Duodenal mucosa (tissue), 2 donors: ENCODE results near the gene DOK3.

Experiments used
- H3K27ac ChIP-seq: one replicate; pipeline ENCODE4 v1.7.0; 2013; ENCODE audit warnings: low read depth, low read length
- H3K27me3 ChIP-seq, 2 donors: one replicate each; pipeline ENCODE4 v1.7.0; 2013; ENCODE audit warnings: low read length in 2 of 2, control low read depth in 1 of 2; ENCODE audit not compliant: insufficient read depth in 2 of 2, control insufficient read depth in 1 of 2
- H3K36me3 ChIP-seq, 2 donors: one replicate each; pipeline ENCODE4 v1.7.0; 2013; ENCODE audit warnings: low read length in 2 of 2, control low read depth in 1 of 2; ENCODE audit not compliant: insufficient read depth in 2 of 2, control insufficient read depth in 1 of 2
- H3K4me1 ChIP-seq, 2 donors: one replicate each; pipeline ENCODE4 v1.7.0; 2013; ENCODE audit warnings: low read length in 2 of 2, control low read depth in 1 of 2; ENCODE audit not compliant: insufficient read depth in 2 of 2, control insufficient read depth in 1 of 2
- H3K4me3 ChIP-seq, 2 donors: one replicate each; pipeline ENCODE4 v1.7.0; 2013; ENCODE audit warnings: low read length in 2 of 2, low read depth in 1 of 2
- H3K9ac ChIP-seq, 2 donors: one replicate each; pipeline ENCODE4 v1.7.0; 2013; ENCODE audit warnings: low read length in 2 of 2, low read depth in 1 of 2
- H3K9me3 ChIP-seq, 2 donors: one replicate each; pipeline ENCODE4 v1.7.0; 2013; ENCODE audit warnings: low read length in 2 of 2, control low read depth in 1 of 2; ENCODE audit not compliant: control insufficient read depth in 1 of 2

The DOK3 gene

DNA sequence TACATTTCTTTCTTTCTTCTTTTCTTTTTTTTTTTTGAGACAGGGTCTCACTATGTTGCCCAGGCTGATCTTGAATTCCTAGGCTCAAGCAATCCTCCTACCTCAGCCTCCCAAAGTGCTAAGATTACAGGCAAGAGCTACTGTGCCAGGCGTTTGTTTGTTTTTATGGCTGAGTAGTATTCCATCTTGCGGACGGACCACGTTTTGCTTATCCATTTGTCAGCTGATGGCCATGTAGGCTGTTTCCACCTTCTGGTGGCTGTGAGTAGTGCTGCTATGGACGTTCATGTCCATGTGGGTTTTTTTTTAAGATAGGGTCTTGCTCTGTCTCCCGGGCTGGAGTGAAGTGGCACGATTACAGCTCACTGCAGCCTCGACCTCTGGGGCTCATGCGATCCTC is 2.5 kb downstream of the DOK3 start:
- Histone ChIP-seq H3K27me3 (no peaks in the 10 kb centered on the region), H3K9me3 (no peaks in the 10 kb centered on the region), H3K27ac (no peak overlapping the region), H3K4me3 (no peak overlapping the region), H3K4me1 (peaks cover 0 to 22% of the 10 kb centered on the region in 2 donors), H3K9ac (no peak overlapping the region), H3K36me3 (peaks cover 15 to 21% of the 10 kb centered on the region in 2 donors)

DNA sequence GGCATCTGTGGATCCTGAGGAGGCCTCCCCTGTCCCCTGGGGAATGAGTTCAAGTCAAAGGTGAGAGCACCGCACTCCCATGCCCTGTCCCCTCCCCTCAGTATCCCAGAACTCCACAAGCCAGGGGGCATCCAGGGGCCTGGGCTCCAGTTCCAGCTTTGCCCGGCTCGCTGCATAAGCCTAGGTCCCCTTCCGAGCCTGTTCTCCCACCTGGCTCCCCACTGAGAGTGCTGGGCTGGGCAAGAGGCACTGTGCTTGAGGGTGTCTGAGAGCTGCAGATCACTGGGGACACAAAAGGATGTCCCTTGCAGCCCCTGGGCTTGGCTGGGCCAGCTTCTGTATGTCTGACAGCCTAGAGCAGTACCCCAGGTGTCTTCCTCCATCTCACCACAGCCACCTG is 4.6 kb downstream of the DOK3 start:
- H3K9ac ChIP-seq, result no peak overlapping the region
- H3K27ac ChIP-seq, result no peak overlapping the region
- peaks cover 0 to 21% of the 10 kb centered on the region in 2 donors for H3K4me1 ChIP-seq
- no peaks in the 10 kb centered on the region for H3K9me3 ChIP-seq
- no peaks in the 10 kb centered on the region for H3K27me3 ChIP-seq
- peaks cover 0 to 3% of the 10 kb centered on the region in 2 donors for H3K36me3 ChIP-seq
- no peak overlapping the region for H3K4me3 ChIP-seq

DNA sequence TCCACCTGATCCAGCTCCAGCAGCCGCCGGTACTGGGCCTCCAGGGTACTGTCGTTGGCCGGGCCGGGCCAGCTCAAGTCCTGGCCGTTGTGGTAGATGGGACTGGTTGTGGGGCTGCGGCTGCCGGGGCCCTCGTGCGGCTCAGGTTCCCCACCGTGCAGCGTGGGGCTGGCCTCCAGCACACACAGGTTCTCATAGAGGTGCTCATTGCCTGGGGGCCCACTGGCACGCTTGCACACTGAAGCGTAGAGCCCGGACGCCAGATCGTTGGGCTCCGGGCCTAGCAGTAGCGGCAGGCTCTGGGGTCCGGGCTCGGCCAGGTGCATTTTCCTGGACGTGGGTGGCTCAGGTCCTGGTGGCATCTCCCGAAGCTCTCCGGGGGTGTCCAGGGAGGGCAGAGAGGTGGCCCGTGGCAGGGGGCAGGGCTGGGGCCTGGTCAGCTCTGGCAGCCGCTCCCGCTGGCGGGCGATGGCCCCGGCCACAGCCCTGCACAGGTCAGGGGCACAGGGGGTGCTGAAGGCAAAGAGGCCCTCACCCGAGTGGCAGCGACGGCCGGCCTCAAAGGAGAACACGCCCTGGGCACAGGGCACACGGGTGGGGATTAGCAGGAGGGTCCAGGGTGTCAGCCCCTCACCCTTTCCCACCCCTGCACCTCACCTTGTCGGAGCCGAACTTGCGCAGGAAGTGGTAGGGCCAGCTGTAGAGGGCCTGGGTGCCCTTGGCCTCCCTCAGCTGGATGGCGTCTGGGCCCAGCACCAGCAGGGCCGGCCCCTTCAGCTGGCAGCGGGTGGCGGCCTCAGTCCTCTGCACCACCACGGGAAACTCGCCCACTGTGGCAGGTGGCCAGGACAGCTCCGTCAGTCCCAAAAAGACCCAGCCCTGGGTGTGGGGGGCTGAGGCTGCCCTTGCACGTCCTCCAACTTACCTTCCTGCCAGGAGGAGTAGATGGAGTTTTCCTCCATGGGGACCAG is 5.3 kb downstream of the DOK3 start:
- Histone ChIP-seq H3K27ac (no peak overlapping the region), H3K4me3 (no peak overlapping the region), H3K36me3 (peaks cover 0 to 3% of the 10 kb centered on the region in 2 donors)

DNA sequence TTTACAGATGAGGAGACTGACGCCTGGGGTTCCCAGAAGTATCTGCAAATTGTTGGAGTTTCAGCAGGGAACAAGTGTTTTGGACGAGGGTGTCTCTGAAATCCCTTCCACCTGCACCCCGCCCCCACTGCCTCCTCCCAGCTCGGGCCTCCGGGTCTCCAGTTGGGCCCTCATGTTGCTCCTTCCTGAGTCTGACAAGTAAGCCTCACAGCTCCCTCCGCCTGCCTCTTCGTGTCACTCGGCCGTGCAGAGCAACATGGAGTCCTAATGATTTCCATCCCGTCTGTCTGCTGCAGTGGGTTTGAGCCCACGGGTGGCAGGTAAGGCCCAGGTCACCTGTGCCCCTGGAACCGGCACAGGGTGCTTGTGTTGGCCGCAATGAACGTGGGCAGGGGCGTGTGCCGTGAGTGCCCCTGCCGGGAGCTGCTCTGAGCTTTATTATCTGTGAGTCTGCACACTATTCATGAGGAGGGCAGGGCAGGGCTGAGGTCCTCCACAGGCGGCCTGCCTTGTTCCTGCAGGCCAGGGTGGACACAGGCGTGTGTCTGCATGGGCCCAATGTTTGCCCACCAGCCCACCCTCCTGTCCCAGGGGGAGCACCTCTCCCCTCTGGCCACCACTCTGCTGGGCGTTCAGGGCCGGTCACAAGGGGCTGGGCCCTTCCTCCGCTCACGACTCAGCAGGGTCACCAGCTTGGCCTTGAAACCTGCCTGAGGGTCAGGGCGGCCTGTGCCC is 6.1 kb downstream of the DOK3 start:
- H3K27ac ChIP-seq, result no peak overlapping the region
- H3K4me3 ChIP-seq, result no peak overlapping the region
- H3K9ac ChIP-seq, result no peak overlapping the region
- H3K36me3 ChIP-seq, result peaks cover 0 to 3% of the 10 kb centered on the region in 2 donors
- H3K27me3 ChIP-seq, result peaks cover 3 to 4% of the 10 kb centered on the region in 2 donors
- H3K9me3 ChIP-seq, result no peaks in the 10 kb centered on the region
- peaks cover 0 to 15% of the 10 kb centered on the region in 2 donors for H3K4me1 ChIP-seq

More for the DNA sequence above, 5.3 kb downstream of the DOK3 start:
- Histone ChIP-seq H3K27me3 (no peaks in the 10 kb centered on the region), H3K9me3 (no peaks in the 10 kb centered on the region), H3K9ac (no peak overlapping the region), H3K4me1 (peaks cover 0 to 14% of the 10 kb centered on the region in 2 donors)

DNA sequence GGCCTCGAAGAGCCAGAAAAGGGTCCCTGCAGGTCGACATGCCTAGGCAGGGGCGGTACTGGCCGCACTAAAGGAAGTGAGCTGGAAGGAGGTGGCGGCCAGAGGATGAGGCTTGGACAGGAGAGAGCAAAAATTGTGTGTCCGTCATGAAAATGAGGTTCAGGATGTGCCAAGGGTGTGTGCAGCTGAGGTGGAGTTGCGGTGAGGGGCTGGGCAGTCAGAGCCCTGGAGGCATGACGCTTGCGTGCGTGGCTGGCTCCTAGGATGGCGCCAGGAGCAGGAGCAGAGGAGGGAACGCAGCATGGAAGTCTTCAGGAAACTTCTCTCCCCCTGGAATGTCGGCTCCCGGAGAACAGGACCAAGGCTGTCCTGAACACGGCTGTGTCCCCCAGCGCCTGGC is 6.7 kb downstream of the DOK3 start:
- no peak overlapping the region for H3K9ac ChIP-seq
- H3K4me3 ChIP-seq, result no peak overlapping the region
- peaks cover 8 to 10% of the 10 kb centered on the region in 2 donors for H3K27me3 ChIP-seq
- peaks cover 0 to 3% of the 10 kb centered on the region in 2 donors for H3K36me3 ChIP-seq
- H3K9me3 ChIP-seq, result no peaks in the 10 kb centered on the region
- no peak overlapping the region for H3K27ac ChIP-seq
- H3K4me1 ChIP-seq, result peaks cover 3 to 21% of the 10 kb centered on the region in 2 donors

DNA sequence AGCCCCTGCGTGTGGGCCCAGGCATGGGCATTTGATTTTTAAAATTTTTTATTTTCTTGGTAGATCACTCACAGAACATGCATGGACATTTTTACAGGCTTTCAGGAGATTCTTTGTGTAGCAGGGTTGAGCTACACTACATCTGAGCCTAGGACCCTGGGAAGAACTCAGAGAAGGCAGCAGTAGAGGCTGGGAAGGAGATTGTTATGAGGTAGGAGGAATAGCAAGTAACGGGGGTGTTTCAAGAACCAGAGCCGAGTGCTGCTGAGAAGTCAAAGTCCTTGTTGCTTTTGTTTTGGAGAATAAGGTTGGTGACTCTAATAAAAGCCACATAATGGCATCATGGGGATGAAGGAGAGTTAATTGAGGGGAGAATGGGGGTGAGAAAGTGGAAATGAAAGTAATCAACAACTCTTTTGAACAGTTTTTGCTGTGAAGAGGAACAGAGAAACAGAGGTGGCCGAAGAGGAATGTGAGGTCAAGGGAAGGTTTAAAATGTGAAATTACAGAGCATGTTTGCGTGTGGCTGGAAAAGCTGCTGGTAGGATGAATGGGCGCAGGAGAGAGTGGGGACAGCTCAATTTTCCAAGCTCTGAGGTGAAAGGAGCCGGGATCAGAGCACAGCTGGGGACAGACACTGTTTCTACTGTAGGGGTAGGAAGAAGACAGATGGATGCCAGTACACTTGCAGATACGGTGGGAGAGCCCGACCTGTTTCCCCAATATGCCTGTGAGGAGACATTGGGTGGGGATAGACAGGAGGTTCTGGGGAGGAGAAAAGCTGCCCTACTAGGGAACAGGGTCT is 7.5 kb downstream of the DOK3 start:
- Histone ChIP-seq H3K27me3 (peaks cover 8 to 10% of the 10 kb centered on the region in 2 donors), H3K4me3 (no peak overlapping the region), H3K9me3 (no peaks in the 10 kb centered on the region), H3K36me3 (peaks cover 0 to 3% of the 10 kb centered on the region in 2 donors), H3K27ac (no peak overlapping the region), H3K9ac (no peak overlapping the region), H3K4me1 (peaks cover 5 to 23% of the 10 kb centered on the region in 2 donors)

DNA sequence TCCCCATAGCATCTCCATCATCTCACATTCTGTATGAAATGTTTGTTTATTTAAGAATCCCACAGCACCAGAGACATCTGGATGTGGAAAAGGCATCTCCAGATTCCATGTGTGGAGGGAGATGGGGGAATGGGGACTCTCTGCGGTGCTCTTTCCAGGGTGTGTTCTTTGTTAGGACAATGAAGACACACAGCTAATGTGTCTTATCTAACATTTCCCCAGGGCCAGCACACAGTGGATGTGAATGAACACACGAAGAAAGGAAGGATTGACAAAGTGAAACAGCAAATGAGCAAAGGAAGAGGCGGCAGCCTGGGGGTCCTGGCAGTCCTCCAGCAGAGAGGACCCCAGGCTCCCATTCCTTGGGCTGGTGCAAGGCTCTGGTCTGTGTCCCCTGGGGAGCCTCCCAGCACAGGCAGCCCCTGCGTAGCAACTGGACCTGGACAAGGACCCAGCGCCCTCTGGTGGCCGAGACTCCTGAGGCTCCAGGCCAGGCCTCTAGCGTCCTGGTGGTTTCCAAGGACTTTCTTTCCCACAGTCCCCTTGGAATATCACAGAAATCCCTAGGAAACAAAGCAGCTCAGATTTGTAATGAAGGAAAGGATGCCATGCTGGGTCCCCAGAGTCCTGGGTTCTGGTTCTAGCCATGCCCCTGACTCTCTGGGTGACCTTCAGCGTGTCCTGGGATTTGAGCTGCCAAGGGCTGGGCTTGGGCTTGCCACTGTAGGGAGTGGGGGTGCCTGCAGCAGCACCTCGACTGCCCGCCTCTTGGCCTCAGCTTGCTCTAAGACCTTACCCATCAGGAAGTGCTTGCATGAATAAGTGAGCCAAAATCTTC is 8.7 kb downstream of the DOK3 start:
- Histone ChIP-seq H3K4me1 (peaks cover 5 to 31% of the 10 kb centered on the region in 2 donors), H3K9ac (no peak overlapping the region), H3K9me3 (no peaks in the 10 kb centered on the region), H3K27me3 (peaks cover 8 to 10% of the 10 kb centered on the region in 2 donors), H3K4me3 (no peak overlapping the region), H3K36me3 (peaks cover 0 to 3% of the 10 kb centered on the region in 2 donors), H3K27ac (no peak overlapping the region)

DNA sequence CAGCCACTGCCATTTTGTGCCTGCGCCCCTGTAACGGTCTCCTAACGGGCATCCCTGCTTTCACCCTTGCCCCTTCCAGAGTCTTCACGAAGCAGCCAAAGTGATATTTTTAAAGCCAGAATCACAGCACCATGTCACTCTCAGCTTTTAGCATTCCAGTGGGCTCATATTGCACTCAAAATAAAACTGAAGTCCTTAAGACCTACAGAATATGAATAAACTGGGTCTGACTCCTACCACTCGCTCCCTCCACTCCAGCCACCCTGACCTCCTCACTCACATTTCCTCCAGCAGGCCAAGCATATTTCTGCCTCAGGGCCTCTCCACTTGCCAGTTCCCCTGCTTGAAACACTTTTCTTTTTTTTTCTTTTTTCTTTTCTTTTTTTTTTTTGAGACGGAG is 9.8 kb downstream of the DOK3 start:
- Histone ChIP-seq H3K9ac (no peak overlapping the region), H3K36me3 (peaks cover 0 to 3% of the 10 kb centered on the region in 2 donors), H3K4me1 (peaks cover 11 to 40% of the 10 kb centered on the region in 2 donors), H3K27me3 (peaks cover 8 to 10% of the 10 kb centered on the region in 2 donors), H3K4me3 (no peak overlapping the region), H3K27ac (no peak overlapping the region), H3K9me3 (no peaks in the 10 kb centered on the region)
